Trophoblast cell (in vitro differentiated cells and primary cell): ENCODE results near the gene GPR160.

Experiments
- DNase-seq, 2 donors: peaks; one replicate each; pipeline ENCODE4 v3.0.0-alpha.2; 2016
- H2AFZ ChIP-seq: 2 replicates; pipeline ENCODE4 v1.6.1; 2013; ENCODE audit warnings: low read length, moderate library complexity, mild to moderate bottlenecking; ENCODE audit not compliant: insufficient read depth, poor library complexity
- H2AK5ac ChIP-seq: 2 replicates; pipeline ENCODE4 v1.6.1; 2013; ENCODE audit warnings: mild to moderate bottlenecking, low read length
- H2BK120ac ChIP-seq: 2 replicates; pipeline ENCODE4 v1.6.1; 2013; ENCODE audit warnings: low read length, mild to moderate bottlenecking, moderate library complexity; ENCODE audit not compliant: insufficient read depth, poor library complexity
- H2BK12ac ChIP-seq: 2 replicates; pipeline ENCODE4 v1.6.1; 2013; ENCODE audit warnings: mild to moderate bottlenecking, low read length, moderate library complexity
- H2BK5ac ChIP-seq: 2 replicates; pipeline ENCODE4 v1.6.1; 2013; ENCODE audit warnings: low read length, low read depth, moderate library complexity, mild to moderate bottlenecking; ENCODE audit not compliant: poor library complexity
- H3K14ac ChIP-seq: 2 replicates; pipeline ENCODE4 v1.6.1; 2013; ENCODE audit warnings: mild to moderate bottlenecking, low read length
- H3K18ac ChIP-seq: 2 replicates; pipeline ENCODE4 v1.6.1; 2013; ENCODE audit warnings: mild to moderate bottlenecking, low read length
- H3K23ac ChIP-seq: 2 replicates; pipeline ENCODE4 v1.6.1; 2013; ENCODE audit warnings: low read length
- H3K27ac ChIP-seq: 2 replicates; pipeline ENCODE4 v1.5.1; 2013; ENCODE audit warnings: low read depth, mild to moderate bottlenecking, inconsistent platforms, low read length, moderate library complexity
- H3K27me3 ChIP-seq: 2 replicates; pipeline ENCODE4 v1.6.1; 2013; ENCODE audit warnings: inconsistent platforms, mild to moderate bottlenecking, low read length, moderate library complexity; ENCODE audit not compliant: insufficient read depth
- H3K36me3 ChIP-seq, 2 experiments: 1 replicate in 1 of 2; 2 replicates in 1 of 2; pipeline ENCODE4 v1.6.1; 2013; ENCODE audit warnings: low read length in 2 of 2, mild to moderate bottlenecking in 2 of 2, moderate library complexity in 1 of 2; ENCODE audit not compliant: insufficient read depth in 2 of 2, control insufficient read depth in 1 of 2
- H3K4ac ChIP-seq: 2 replicates; pipeline ENCODE4 v1.6.1; 2013; ENCODE audit warnings: low read depth, mild to moderate bottlenecking, low read length, moderate library complexity
- H3K4me1 ChIP-seq, 2 experiments: 1 replicate in 1 of 2; 2 replicates in 1 of 2; pipeline ENCODE4 v1.6.1; 2013; ENCODE audit warnings: low read length in 2 of 2, mild to moderate bottlenecking in 2 of 2, moderate library complexity in 1 of 2; ENCODE audit not compliant: insufficient read depth in 2 of 2, control insufficient read depth in 1 of 2
- H3K4me2 ChIP-seq: 2 replicates; pipeline ENCODE4 v1.6.1; 2013; ENCODE audit warnings: inconsistent platforms, mild to moderate bottlenecking, low read length, moderate library complexity
- H3K4me3 ChIP-seq: 2 replicates; pipeline ENCODE4 v1.5.1; 2013; ENCODE audit warnings: mild to moderate bottlenecking, low read depth, low read length, inconsistent platforms
- H3K79me1 ChIP-seq: one replicate; pipeline ENCODE4 v1.6.1; 2013; ENCODE audit warnings: low read length
- H3K79me2 ChIP-seq: 2 replicates; pipeline ENCODE4 v1.6.1; 2013; ENCODE audit warnings: low read length, mild to moderate bottlenecking; ENCODE audit not compliant: control insufficient read depth, insufficient read depth, poor library complexity
- H3K9ac ChIP-seq: 2 replicates; pipeline ENCODE4 v1.6.1; 2013; ENCODE audit warnings: mild to moderate bottlenecking, low read length
- H3K9me3 ChIP-seq: 2 replicates; pipeline ENCODE4 v1.6.1; 2013; ENCODE audit warnings: low read depth, mild to moderate bottlenecking, control low read depth, inconsistent platforms, low read length; ENCODE audit not compliant: insufficient read depth
- H4K12ac ChIP-seq: 2 replicates; pipeline ENCODE4 v1.6.1; 2013; ENCODE audit warnings: low read depth, mild to moderate bottlenecking, low read length, moderate library complexity
- H4K8ac ChIP-seq: 2 replicates; pipeline ENCODE4 v1.6.1; 2013; ENCODE audit warnings: low read depth, mild to moderate bottlenecking, low read length, moderate library complexity
- H4K91ac ChIP-seq: one replicate; pipeline ENCODE4 v1.6.1; 2013; ENCODE audit warnings: low read depth, mild to moderate bottlenecking, low read length, moderate library complexity
- WGBS: extraction: QIAGEN DNeasy Blood & Tissue Kit; methylation state at CpG from one replicate; pipeline ENCODE4 v1.1.7; 2013; ENCODE audit warnings: missing lambda C conversion rate; ENCODE audit not compliant: insufficient read length, insufficient coverage; ENCODE audit errors: extremely low coverage; 5-methylcytosine and 5-hydroxymethylcytosine counted together

The GPR160 gene

DNA sequence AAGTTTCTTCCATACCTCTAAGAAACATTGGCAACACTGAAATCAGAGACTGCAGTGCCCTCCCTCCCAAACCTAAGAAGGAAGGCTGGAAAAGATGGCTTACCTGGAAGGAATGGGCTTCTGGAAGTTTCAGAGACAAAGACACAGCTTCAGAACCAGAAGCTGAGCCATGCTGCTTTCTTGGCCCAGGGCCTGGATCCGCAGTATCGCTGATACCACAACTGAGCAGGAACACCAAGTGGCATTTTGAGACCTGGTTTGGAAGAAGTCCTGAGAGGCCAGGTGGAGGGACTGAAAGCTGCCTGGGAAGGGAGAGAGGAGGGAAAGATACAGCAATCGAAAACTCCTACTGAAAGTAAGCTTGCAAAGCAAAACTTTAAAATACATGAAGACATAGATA is 19.8 kb downstream of the GPR160 start:
- Histone ChIP-seq H4K12ac (no peak overlapping the region), H3K4ac (no peak overlapping the region), H3K27ac (no peak overlapping the region), H3K18ac (no peak overlapping the region), H2BK12ac (no peak overlapping the region), H3K79me1 (no peaks in the 10 kb centered on the region), H3K4me3 (no peak overlapping the region), H3K14ac (no peak overlapping the region), H3K23ac (no peak overlapping the region), H3K9me3 (no peaks in the 10 kb centered on the region), H3K36me3 (no peaks in the 10 kb centered on the region), H3K4me2 (no peak overlapping the region), H4K8ac (no peak overlapping the region), H3K79me2 (no peaks in the 10 kb centered on the region), H2BK120ac (no peak overlapping the region), H3K9ac (no peak overlapping the region), H2BK5ac (no peak overlapping the region), H3K27me3 (no peaks in the 10 kb centered on the region), H2AK5ac (no peak overlapping the region), H3K4me1 (no peaks in the 10 kb centered on the region), H2AFZ (peak overlapping the region; percentile 90), H4K91ac (no peak overlapping the region)
- no peak for DNase-seq
- no CpG with 5 or more reads among the region's 3 CpGs for WGBS

DNA sequence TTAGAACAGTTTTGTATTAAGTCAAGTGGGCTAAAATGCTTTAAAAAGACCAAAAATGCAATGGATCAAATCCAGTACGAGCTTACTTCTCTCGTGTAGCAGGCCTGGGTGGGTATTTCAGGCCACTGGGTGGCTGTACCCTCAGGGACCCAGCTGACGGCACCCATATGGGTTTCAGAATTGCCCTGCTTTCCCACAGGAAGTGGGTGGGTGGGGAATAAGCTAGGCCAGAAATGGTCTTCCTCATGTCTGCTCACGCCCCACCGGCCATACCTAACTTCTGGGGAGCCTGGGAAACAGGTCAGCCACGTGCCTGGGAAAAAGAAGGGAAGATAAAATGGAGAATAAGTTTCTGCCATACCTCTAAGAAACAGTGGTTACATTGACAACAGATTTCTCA is 20.3 kb downstream of the GPR160 start:
- no peak overlapping the region for H2BK12ac ChIP-seq
- no peak overlapping the region for H3K9ac ChIP-seq
- no peak overlapping the region for H4K91ac ChIP-seq
- H4K12ac ChIP-seq: no peak overlapping the region
- no peak overlapping the region for H3K18ac ChIP-seq
- H3K4me1 ChIP-seq: no peaks in the 10 kb centered on the region
- no peak overlapping the region for H2BK120ac ChIP-seq
- H3K27me3 ChIP-seq: no peaks in the 10 kb centered on the region
- H3K4me2 ChIP-seq: no peak overlapping the region
- no peak overlapping the region for H2BK5ac ChIP-seq
- H3K9me3 ChIP-seq: no peaks in the 10 kb centered on the region
- H3K27ac ChIP-seq: no peak overlapping the region
- no peak overlapping the region for H4K8ac ChIP-seq
- H3K14ac ChIP-seq: no peak overlapping the region
- no peak overlapping the region for H3K4ac ChIP-seq
- no peak overlapping the region for H2AK5ac ChIP-seq
- no peak overlapping the region for H3K23ac ChIP-seq
- no peak overlapping the region for H3K4me3 ChIP-seq
- no peak overlapping the region for H2AFZ ChIP-seq
- H3K79me2 ChIP-seq: no peaks in the 10 kb centered on the region
- H3K79me1 ChIP-seq: no peaks in the 10 kb centered on the region
- no peaks in the 10 kb centered on the region for H3K36me3 ChIP-seq
- WGBS: no CpG with 5 or more reads among the region's 6 CpGs
- no peak for DNase-seq

DNA sequence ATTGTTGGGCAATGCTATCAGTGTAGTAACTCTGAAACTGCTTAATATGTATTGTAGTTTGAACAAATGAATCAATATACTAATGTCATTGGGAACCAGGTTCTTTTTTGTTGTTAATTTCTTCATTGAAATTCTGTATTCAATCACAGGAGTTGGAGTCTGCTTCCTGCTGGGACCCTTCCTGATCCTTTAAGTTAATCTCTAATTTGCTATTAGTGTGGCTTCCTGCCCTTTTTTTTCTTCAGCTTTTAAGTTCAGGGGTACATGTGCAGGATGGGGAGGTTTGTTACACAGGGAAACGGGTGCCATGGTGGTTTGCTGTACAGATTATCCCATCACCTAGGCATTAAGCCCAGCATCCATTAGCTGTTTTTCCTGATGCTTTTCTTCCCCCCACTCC is 21.7 kb downstream of the GPR160 start:
- Histone ChIP-seq H4K8ac (no peak overlapping the region), H3K4me1 (no peaks in the 10 kb centered on the region), H3K9me3 (no peaks in the 10 kb centered on the region), H3K4me2 (no peak overlapping the region), H2BK12ac (no peak overlapping the region), H3K79me2 (no peaks in the 10 kb centered on the region), H3K4me3 (no peak overlapping the region), H3K14ac (no peak overlapping the region), H2BK5ac (no peak overlapping the region), H3K27me3 (no peaks in the 10 kb centered on the region), H2AK5ac (no peak overlapping the region), H3K23ac (no peak overlapping the region), H2AFZ (no peak overlapping the region), H3K79me1 (no peaks in the 10 kb centered on the region), H3K18ac (no peak overlapping the region), H2BK120ac (no peak overlapping the region), H3K27ac (no peak overlapping the region), H3K9ac (no peak overlapping the region), H3K36me3 (no peaks in the 10 kb centered on the region), H4K12ac (no peak overlapping the region), H3K4ac (no peak overlapping the region), H4K91ac (no peak overlapping the region)
- DNase-seq: no peak
- no CpG with 5 or more reads among the region's 1 CpG for WGBS

DNA sequence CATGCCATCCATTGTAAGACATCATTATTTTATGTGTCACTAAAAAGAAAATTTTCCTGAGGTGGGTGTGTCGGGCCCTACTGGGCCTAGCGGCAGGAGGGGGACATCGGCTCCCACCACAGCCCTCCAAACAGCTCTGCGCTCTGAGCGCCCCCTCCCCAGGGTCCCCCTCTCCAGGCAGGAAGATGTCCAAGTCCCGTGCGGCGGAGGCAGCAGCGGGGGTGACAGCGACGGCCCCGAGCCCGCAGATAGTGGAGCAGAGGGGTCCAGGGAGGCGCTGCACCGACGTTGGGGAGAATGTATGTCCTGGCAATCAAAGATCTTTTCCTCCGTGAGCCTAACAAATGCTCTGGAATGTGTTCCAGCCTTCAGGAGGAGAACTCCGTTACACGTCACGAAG is 24.3 kb downstream of the GPR160 start:
- no peak overlapping the region for H2BK12ac ChIP-seq
- no peak overlapping the region for H3K27ac ChIP-seq
- no peak overlapping the region for H2BK5ac ChIP-seq
- no peak overlapping the region for H2BK120ac ChIP-seq
- H4K91ac ChIP-seq: no peak overlapping the region
- no peak overlapping the region for H3K14ac ChIP-seq
- H3K23ac ChIP-seq: no peak overlapping the region
- no peak overlapping the region for H3K9ac ChIP-seq
- no CpG with 5 or more reads among the region's 20 CpGs for WGBS
- H3K9me3 ChIP-seq: no peaks in the 10 kb centered on the region
- H3K18ac ChIP-seq: no peak overlapping the region
- no peaks in the 10 kb centered on the region for H3K4me1 ChIP-seq
- no peaks in the 10 kb centered on the region for H3K79me1 ChIP-seq
- H2AFZ ChIP-seq: no peak overlapping the region
- H3K79me2 ChIP-seq: no peaks in the 10 kb centered on the region
- H4K8ac ChIP-seq: no peak overlapping the region
- no peak overlapping the region for H3K4ac ChIP-seq
- no peak overlapping the region for H2AK5ac ChIP-seq
- H3K27me3 ChIP-seq: no peaks in the 10 kb centered on the region
- H3K4me2 ChIP-seq: no peak overlapping the region
- no peak for DNase-seq
- no peak overlapping the region for H3K4me3 ChIP-seq
- H3K36me3 ChIP-seq: no peaks in the 10 kb centered on the region
- H4K12ac ChIP-seq: no peak overlapping the region
